Fibroblast of mammary gland (primary cell): ENCODE measurements around the gene RAB11A.
A peak's percentile ranks its signal among the peaks of the same experiment; 100 is the strongest.

Experiments
- DNase-seq: peaks from one replicate; pipeline ENCODE4 v3.0.0-alpha.2; 2010; ENCODE audit warnings: low read depth
- H3K4me3 ChIP-seq: 2 replicates; pipeline ENCODE4 v1.5.1; 2011; ENCODE audit warnings: low read depth, mild to moderate bottlenecking, low read length, moderate library complexity; ENCODE audit not compliant: control insufficient read depth
- CTCF ChIP-seq: conservative IDR thresholded peaks from 2 replicates; pipeline ENCODE4 v1.5.1; 2011; ENCODE audit warnings: low read depth, low read length, inconsistent platforms; ENCODE audit not compliant: control insufficient read depth, insufficient read depth

RAB11A gene

GRCh38 chr15:65901836-65902235 lies 32.5 kb downstream of the RAB11A start:
- no peak for TF ChIP-seq CTCF
- no peak overlapping the region for H3K4me3 ChIP-seq
- no peak for DNase-seq

GRCh38 chr15:65902373-65902772 lies 33.1 kb downstream of the RAB11A start:
- H3K4me3 ChIP-seq, result no peak overlapping the region
- peak; percentile 7 for DNase-seq
- no peak for TF ChIP-seq CTCF

- peak; percentile 38 for DNase-seq
- H3K4me3 ChIP-seq, result no peak overlapping the region
- TF ChIP-seq CTCF, result no peak
Observed at GRCh38 chr15:65903296-65904073, 34.2 kb downstream of the RAB11A start.

GRCh38 chr15:65904301-65904700 lies 35.0 kb downstream of the RAB11A start:
- H3K4me3 ChIP-seq, result no peak overlapping the region
- no peak for TF ChIP-seq CTCF
- peak; percentile 18 for DNase-seq

DNA sequence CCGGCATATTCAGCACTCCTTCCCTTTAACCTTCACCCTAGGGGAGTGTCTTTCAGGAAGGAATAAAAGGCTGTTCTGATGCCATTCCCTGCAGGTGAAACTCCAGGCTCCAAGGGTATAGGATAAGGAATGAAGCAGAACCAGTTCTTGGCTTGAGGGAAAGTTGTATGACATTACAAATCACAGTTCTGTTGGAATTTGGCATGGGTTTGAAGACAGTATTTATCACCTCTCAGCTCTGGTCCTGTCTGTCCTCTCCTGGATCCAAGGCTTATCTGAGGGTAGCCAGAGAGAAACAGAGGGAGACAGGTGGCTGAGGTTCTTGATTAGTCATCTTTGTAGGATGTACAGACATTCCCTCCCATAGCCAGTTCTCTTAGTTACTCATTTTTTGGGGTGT lies 37.1 kb downstream of the RAB11A start:
- H3K4me3 ChIP-seq, result no peak overlapping the region
- no peak for TF ChIP-seq CTCF
- DNase-seq, result no peak

DNA sequence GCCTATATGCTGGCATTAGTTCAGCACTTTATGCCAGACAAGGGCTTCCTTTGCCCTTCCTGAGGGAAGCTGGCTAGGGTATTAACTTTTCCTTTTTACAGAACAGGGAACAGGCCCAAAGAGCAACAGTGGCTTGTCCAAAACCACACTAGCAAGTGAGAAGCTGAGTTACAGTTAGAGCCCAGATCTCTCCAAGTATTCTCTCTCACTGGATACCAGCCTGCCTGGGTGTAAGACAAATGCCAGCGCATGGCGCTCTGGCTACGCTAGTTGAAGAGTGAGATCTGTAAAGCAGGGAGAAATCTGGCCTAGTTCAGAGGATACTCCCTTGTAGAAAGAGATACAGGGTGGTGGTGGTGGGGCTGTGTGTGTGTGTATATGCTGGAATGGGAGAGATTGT lies 38.4 kb downstream of the RAB11A start:
- H3K4me3 ChIP-seq, result no peak overlapping the region
- no peak for TF ChIP-seq CTCF
- no peak for DNase-seq
